HepG2 (cell line): ENCODE measurements around the gene SP110. TPM values are rescaled to one million over a fixed set of nuclear protein-coding genes. Genes with fewer than 3 reads are reported as not detected.

ENCODE experiments used
- GATAD1 ChIP-seq: IDR thresholded peaks from 2 replicates; pipeline ENCODE4 v1.6.1; 2016; ENCODE audit warnings: missing genetic modification reagents, missing compliant biosample characterization
- KIAA2018 ChIP-seq: sonication (generic); formaldehyde crosslinking; IDR thresholded peaks from 2 replicates; pipeline ENCODE4 v1.5.0; 2020; ENCODE audit warnings: mild to moderate bottlenecking, missing genetic modification reagents, borderline replicate concordance
- LBX2 ChIP-seq: sonication (generic); formaldehyde crosslinking; IDR thresholded peaks from 2 replicates; pipeline ENCODE4 v1.5.0; 2020; ENCODE audit warnings: missing genetic modification reagents, mild to moderate bottlenecking, borderline replicate concordance
- NFKB2 ChIP-seq: sonication (generic); formaldehyde crosslinking; IDR thresholded peaks from 2 replicates; pipeline ENCODE4 v1.4.0; 2020; ENCODE audit warnings: missing genetic modification reagents, borderline replicate concordance
- NKX3-1 ChIP-seq: sonication (generic); formaldehyde crosslinking; IDR thresholded peaks from 2 replicates; pipeline ENCODE4 v1.5.0; 2020; ENCODE audit warnings: missing genetic modification reagents
- REST ChIP-seq, 2 experiments: IDR thresholded peaks; 2 replicates each; pipeline ENCODE4 v1.6.1; 2011 to 2012; ENCODE audit warnings: low read length in 2 of 2, borderline replicate concordance in 1 of 2, low read depth in 1 of 2, mild to moderate bottlenecking in 1 of 2, moderate library complexity in 1 of 2
- ZFP82 ChIP-seq: sonication (generic); formaldehyde crosslinking; IDR thresholded peaks from 2 replicates; pipeline ENCODE4 v1.5.1; 2020; ENCODE audit warnings: mild to moderate bottlenecking, missing genetic modification reagents, borderline replicate concordance
- ZNF10 ChIP-seq: sonication (generic); formaldehyde crosslinking; IDR thresholded peaks from 2 replicates; pipeline ENCODE4 v1.4.0; 2020; ENCODE audit warnings: mild to moderate bottlenecking, low read depth, missing genetic modification reagents, borderline replicate concordance
- ZNF431 ChIP-seq: sonication (generic); formaldehyde crosslinking; IDR thresholded peaks from 2 replicates; pipeline ENCODE4 v1.9.0; 2022; ENCODE audit warnings: missing genetic modification reagents, low read depth, mild to moderate bottlenecking, borderline replicate concordance
- ZNF607 ChIP-seq: sonication (generic); formaldehyde crosslinking; IDR thresholded peaks from 2 replicates; pipeline ENCODE4 v1.5.1; 2020; ENCODE audit warnings: missing genetic modification reagents, mild to moderate bottlenecking, borderline replicate concordance
- ZNF710 ChIP-seq: sonication (generic); formaldehyde crosslinking; IDR thresholded peaks from 2 replicates; pipeline ENCODE4 v1.5.0; 2020; ENCODE audit warnings: mild to moderate bottlenecking, missing genetic modification reagents, borderline replicate concordance
- polyA plus RNA-seq, 8 experiments: library from polyadenylated mRNA; depleted of rRNA in 3 of 8; stranded (reverse) in 7 of 8; unstranded in 1 of 8; fragments of >200 nt; fragmentation: Illumina TruSeq in 4 of 8; extraction: Trizol in 4 of 8; gene quantifications; 2 replicates each; pipeline versions ENCODE4 v1.2.1 to v1.2.3, GENCODE V29; 2011 to 2016; ENCODE audit warnings: low read depth in 4 of 8, missing spikeins in 1 of 8, mixed read lengths in 1 of 8; ENCODE audit not compliant: insufficient read depth in 1 of 8
- total RNA-seq, 5 experiments: library from RNA; depleted of rRNA; stranded (reverse); fragments of >200 nt; fragmentation: Illumina TruSeq; extraction: Trizol; gene quantifications; 2 replicates each; pipeline ENCODE4 v1.2.3, GENCODE V29; 2016; ENCODE audit warnings: low read depth in 1 of 5

SP110 gene
- total and polyA plus RNA-seq, 2 of the 13 experiments (the other 11 are each of a cell fraction or from before 2014, with no cell fraction given) = 7.9 to 10.4 TPM

- TF ChIP-seq ZNF710 = no peak
- TF ChIP-seq LBX2 = no peak
- TF ChIP-seq ZNF607 (CRISPR knock-in tag) = no peak
- no peak for TF ChIP-seq ZFP82
- no peak for TF ChIP-seq REST (IDR thresholded peaks at IDR 0.05; ENCODE audit: borderline replicate concordance in 1 of 2, low read depth in 1 of 2, low read length in 2 of 2)
- TF ChIP-seq ZNF431 = no peak; the same call in 1 of the 2 replicates
- 0 out of 2 replicates have a peak, but pooled peaks have one; percentile 51 for TF ChIP-seq KIAA2018 (CRISPR knock-in tag)
- TF ChIP-seq GATAD1 (CRISPR knock-in tag) = no peak; the same call in 1 of the 2 replicates
- TF ChIP-seq ZNF10 (CRISPR knock-in tag) = no peak
- no peak for TF ChIP-seq NKX3-1 (CRISPR knock-in tag)
- TF ChIP-seq NFKB2 = peak; percentile 70; the same call in 1 of the 2 replicates
Measured at GRCh38 chr2:230219419-230220331, at the start of gene SP110 (continued).
